ENCODE results near the gene SOST.

GRCh38 chr17:43771463-43771862, 12.9 kb upstream of the SOST start:
- TF ChIP-seq EZH2 (IDR thresholded peaks at IDR 0.05; ENCODE audit: insufficient read depth, poor library complexity, severe bottlenecking), result no peak
- no peak for TF ChIP-seq EZH2phosphoT487 (IDR thresholded peaks at IDR 0.05; ENCODE audit: insufficient read depth, low read depth)
